ENCODE data around the gene OPN3.

DNA sequence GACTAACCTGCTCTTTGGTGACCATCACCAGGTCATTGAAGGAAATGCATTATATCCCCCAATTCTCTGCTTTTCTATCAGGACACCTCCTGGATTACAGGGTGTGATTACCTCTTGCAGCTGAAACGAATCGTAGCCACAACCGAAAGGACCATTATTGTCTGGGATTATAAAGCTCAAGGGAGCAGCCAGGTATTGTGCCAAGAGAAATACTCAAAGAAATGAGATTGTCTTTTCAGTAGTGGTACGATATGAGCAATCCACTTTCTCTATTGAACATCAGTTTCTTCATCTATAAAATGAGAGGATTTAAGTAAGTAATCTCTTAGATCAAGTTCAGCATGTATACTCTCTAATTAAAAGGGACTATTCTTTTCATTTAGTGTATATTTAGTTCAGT is 39.2 kb upstream of the OPN3 start:
- TF ChIP-seq, protein P1, sequence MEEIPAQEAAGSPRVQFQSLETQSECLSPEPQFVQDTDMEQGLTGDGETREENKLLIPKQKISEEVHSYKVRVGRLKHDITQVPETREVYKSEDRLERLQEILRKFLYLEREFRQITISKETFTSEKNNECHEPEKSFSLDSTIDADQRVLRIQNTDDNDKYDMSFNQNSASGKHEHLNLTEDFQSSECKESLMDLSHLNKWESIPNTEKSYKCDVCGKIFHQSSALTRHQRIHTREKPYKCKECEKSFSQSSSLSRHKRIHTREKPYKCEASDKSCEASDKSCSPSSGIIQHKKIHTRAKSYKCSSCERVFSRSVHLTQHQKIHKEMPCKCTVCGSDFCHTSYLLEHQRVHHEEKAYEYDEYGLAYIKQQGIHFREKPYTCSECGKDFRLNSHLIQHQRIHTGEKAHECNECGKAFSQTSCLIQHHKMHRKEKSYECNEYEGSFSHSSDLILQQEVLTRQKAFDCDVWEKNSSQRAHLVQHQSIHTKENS (CRISPR knock-in tag; IDR thresholded peaks at IDR 0.05), result no peak
- TF ChIP-seq NFYB (IDR thresholded peaks at IDR 0.05; ENCODE audit: extremely low read depth, insufficient read length) (no peak), NFATC3 (IDR thresholded peaks at IDR 0.05) (no peak), RBM14 (IDR thresholded peaks at IDR 0.05; ENCODE audit: borderline replicate concordance, insufficient read depth, low read depth, low read length) (no peak), ZNF253 (CRISPR knock-in tag; conservative IDR thresholded peaks at IDR 0.05) (no peak)
